ENCODE results near the gene USP6NL. TPM values are rescaled to one million over a fixed set of nuclear protein-coding genes. Genes with fewer than 3 reads are reported as not detected.

Gene USP6NL
- total and polyA plus RNA-seq, 2 of the 8 experiments (the other 6 are each of a cell fraction or from before 2014, with no cell fraction given) = 10.9 to 28.8 TPM

DNA sequence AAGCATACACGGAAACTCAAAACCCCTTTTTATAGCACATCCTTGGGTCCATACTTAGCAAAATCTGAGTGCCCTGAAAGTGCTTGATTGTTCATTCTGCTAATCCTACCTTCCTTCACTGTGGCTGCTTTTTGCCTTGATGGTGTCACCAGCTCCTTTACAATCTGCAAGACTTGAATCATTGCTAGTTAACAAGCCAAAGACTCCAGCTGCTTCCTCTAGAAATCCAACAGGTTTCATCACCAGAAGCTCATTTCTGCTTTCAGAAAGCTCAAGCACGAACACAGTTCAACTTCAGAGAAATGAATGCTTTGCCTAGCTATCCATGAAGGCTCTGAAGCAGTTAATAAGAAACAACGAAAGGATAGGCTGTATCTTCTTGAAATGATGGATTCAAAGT lies 38.0 kb downstream of the USP6NL start:
- TF ChIP-seq RBBP5 (IDR thresholded peaks at IDR 0.05; ENCODE audit: borderline replicate concordance, low read depth, low read length) = no peak
- no peak for TF ChIP-seq MAFK (IDR thresholded peaks at IDR 0.05; ENCODE audit: low read depth, low read length)
- TF ChIP-seq SIX5 (IDR thresholded peaks at IDR 0.05; ENCODE audit: low read depth, low read length) = no peak
- TF ChIP-seq KDM1A (IDR thresholded peaks at IDR 0.05; ENCODE audit: borderline replicate concordance, low read length) = no peak
- no peak for TF ChIP-seq RNF2 (IDR thresholded peaks at IDR 0.05; ENCODE audit: borderline replicate concordance, low read depth, low read length, missing control alignments, poor library complexity, severe bottlenecking)
- no peak for TF ChIP-seq RFX5 (IDR thresholded peaks at IDR 0.05; ENCODE audit: borderline replicate concordance, low read depth, low read length)
- TF ChIP-seq POU5F1 (IDR thresholded peaks at IDR 0.05; ENCODE audit: low read depth, low read length) = no peak
- no peak for TF ChIP-seq HDAC2 (IDR thresholded peaks at IDR 0.05; ENCODE audit: borderline replicate concordance in 1 of 2, low read depth in 2 of 2, low read length in 2 of 2)
- Histone ChIP-seq H4K8ac (ENCODE audit: extremely low read depth, insufficient read depth, low read length) (no peak overlapping the region), H4K5ac (ENCODE audit: insufficient read length, low read depth, low read length) (no peak overlapping the region), H2AK5ac (ENCODE audit: low read depth, low read length) (no peak overlapping the region), H3K23ac (ENCODE audit: insufficient read length) (no peak overlapping the region), H3K4me1 (replicated peaks in 1 of 4; ENCODE audit: control insufficient read depth in 3 of 4, insufficient read depth in 4 of 4, low read length in 3 of 4) (peaks cover 0 to 7% (median under 1%) of the 10 kb centered on the region in 4 experiments; a peak in 1 of 7 replicates), H3K4ac (replicated peaks; ENCODE audit: insufficient read length, low read depth, low read length) (no peak overlapping the region), H2BK12ac (ENCODE audit: low read depth, low read length) (no peak overlapping the region), H4K20me1 (replicated peaks in 1 of 2; ENCODE audit: control insufficient read depth in 1 of 2, insufficient read depth in 2 of 2, low read length in 2 of 2) (peaks cover 5 to 8% of the 10 kb centered on the region in 2 experiments), H2BK20ac (ENCODE audit: low read length) (no peak overlapping the region), H2BK5ac (ENCODE audit: low read depth, low read length) (no peak overlapping the region), H3K14ac (ENCODE audit: insufficient read length) (no peak overlapping the region), H3K18ac (ENCODE audit: extremely low read depth, low read length) (no peak overlapping the region), H3K4me3 (ENCODE audit: extremely low read depth in 1 of 4, insufficient read depth in 2 of 4, low read depth in 3 of 4, low read length in 4 of 4) (no peak overlapping the region), H3K56ac (replicated peaks; ENCODE audit: insufficient read length, low read depth, low read length) (no peak overlapping the region), H2BK15ac (ENCODE audit: low read length) (no peak overlapping the region), H3K79me1 (ENCODE audit: low read depth, low read length) (no peaks in the 10 kb centered on the region; the same call in 1 of the 2 replicates), H3K9ac (replicated peaks in 1 of 4; ENCODE audit: extremely low read depth in 1 of 4, low read depth in 3 of 4, low read length in 3 of 4) (no peak overlapping the region), H3K36me3 (ENCODE audit: control insufficient read depth in 2 of 4, insufficient read depth in 4 of 4, low read length in 3 of 4) (no peaks in the 10 kb centered on the region), H3K27ac (ENCODE audit: low read depth, low read length) (no peak overlapping the region), H3K79me2 (ENCODE audit: control insufficient read depth in 1 of 2, insufficient read depth in 2 of 2, low read length in 2 of 2) (peaks cover 6 to 92% of the 10 kb centered on the region in 2 experiments), H4K91ac (replicated peaks; ENCODE audit: insufficient read length, low read length) (no peak overlapping the region), H2AFZ (ENCODE audit: low read length) (no peak overlapping the region), H3K27me3 (replicated peaks in 1 of 4; ENCODE audit: control insufficient read depth in 3 of 4, extremely low read depth in 1 of 4, insufficient read depth in 3 of 4, low read length in 3 of 4) (no peaks in the 10 kb centered on the region), H3K4me2 (ENCODE audit: insufficient read depth in 1 of 2, low read depth in 2 of 2, low read length in 2 of 2) (no peak overlapping the region), H2BK120ac (replicated peaks; ENCODE audit: low read depth, low read length) (no peak overlapping the region), H3K9me3 (ENCODE audit: insufficient read depth in 2 of 2, low read depth in 1 of 2, low read length in 1 of 2) (no peaks in the 10 kb centered on the region; a peak in 1 of 4 replicates), H3K23me2 (ENCODE audit: low read depth, low read length) (no peaks in the 10 kb centered on the region)
- DNase-seq (ENCODE audit: low read depth in 1 of 2, low spot score in 2 of 2) (no peak), FAIRE-seq (peak; percentile 82)
- ChIA-PET POLR2A (ENCODE audit: partially characterized antibody) (interaction anchor here (1.1 kb wide), 1 partner anchor 11 kb away, joined by 4 read pairs; no protein-coding TSS in a partner anchor), CTCF (ENCODE audit: partially characterized antibody) (interaction anchor here (1.4 kb wide), 1 partner anchor 184 kb away, joined by 3 read pairs; no protein-coding TSS in a partner anchor)
- 82% methylated on average over 3 of the region's 3 CpGs; no CpG with 5 or more reads in 1 of the 2 experiments for WGBS, 2 experiments (ENCODE audit: extremely low coverage in 1 of 2, insufficient coverage in 1 of 2, insufficient read length in 1 of 2, insufficient replicate concordance in 2 of 2, low coverage in 1 of 2, low lambda C conversion rate in 2 of 2, missing lambda C conversion rate in 1 of 2)
